Loucy (cell line): ENCODE results near the gene PGD.
A peak's percentile ranks its signal among the peaks of the same experiment; 100 is the strongest.

Source experiments
- H2AFZ ChIP-seq: fragments of 200-600 bp; sonication (generic); 2 replicates; pipeline ENCODE4 v1.6.0; 2016; ENCODE audit warnings: antibody characterized with exemption, mild to moderate bottlenecking, low read length, moderate library complexity
- H3F3A ChIP-seq: fragments of 200-600 bp; 2 replicates; pipeline ENCODE4 v1.6.0; 2016; ENCODE audit warnings: antibody characterized with exemption, low read depth, mild to moderate bottlenecking
- H3K27me3 ChIP-seq: fragments of 200-600 bp; sonication (generic); 2 replicates; pipeline ENCODE4 v1.6.1; 2014; ENCODE audit warnings: low read length, mild to moderate bottlenecking; ENCODE audit not compliant: insufficient read depth, poor library complexity, severe bottlenecking
- H3K36me3 ChIP-seq: fragments of 200-600 bp; sonication (generic); 2 replicates; pipeline ENCODE4 v1.6.1; 2016; ENCODE audit warnings: low read length; ENCODE audit not compliant: insufficient read depth
- H3K4me1 ChIP-seq: fragments of 200-600 bp; sonication (generic); 2 replicates; pipeline ENCODE4 v1.5.1; 2014; ENCODE audit warnings: low read length, mild to moderate bottlenecking; ENCODE audit not compliant: insufficient read depth, poor library complexity, severe bottlenecking
- H3K4me2 ChIP-seq: fragments of 200-600 bp; sonication (generic); 2 replicates; pipeline ENCODE4 v1.6.0; 2014; ENCODE audit warnings: antibody characterized with exemption, low read length, low read depth, mild to moderate bottlenecking; ENCODE audit not compliant: poor library complexity, severe bottlenecking
- H3K4me3 ChIP-seq: fragments of 200-600 bp; sonication (generic); 2 replicates; pipeline ENCODE4 v1.5.1; 2014; ENCODE audit warnings: low read length, mild to moderate bottlenecking, mixed read lengths; ENCODE audit not compliant: poor library complexity, severe bottlenecking
- H3K79me2 ChIP-seq: fragments of 200-600 bp; sonication (generic); 2 replicates; pipeline ENCODE4 v1.6.1; 2014; ENCODE audit warnings: low read length; ENCODE audit not compliant: insufficient read depth
- H3K9ac ChIP-seq: fragments of 200-600 bp; sonication (generic); 2 replicates; pipeline ENCODE4 v1.6.0; 2014; ENCODE audit warnings: mild to moderate bottlenecking, low read depth, low read length, moderate library complexity; ENCODE audit not compliant: poor library complexity, severe bottlenecking
- H3K9me2 ChIP-seq: fragments of 200-600 bp; sonication (generic); replicated peaks from 2 replicates; pipeline ENCODE4 v1.6.1; 2016; ENCODE audit warnings: low read depth, low read length, mixed read lengths
- H3K9me3 ChIP-seq: fragments of 200-600 bp; sonication (generic); 2 replicates; pipeline ENCODE4 v1.6.1; 2014; ENCODE audit warnings: mild to moderate bottlenecking, antibody characterized with exemption, low read length, low read depth; ENCODE audit not compliant: insufficient read depth
- H4K20me1 ChIP-seq: fragments of 200-600 bp; sonication (generic); 2 replicates; pipeline ENCODE4 v1.6.0; 2014; ENCODE audit warnings: antibody characterized with exemption, low read length, mild to moderate bottlenecking; ENCODE audit not compliant: insufficient read depth, poor library complexity, severe bottlenecking
- CTCF ChIP-seq: fragments of 200-600 bp; sonication (generic); conservative IDR thresholded peaks from 2 replicates; pipeline ENCODE4 v1.5.1; 2014; ENCODE audit warnings: mild to moderate bottlenecking, antibody characterized with exemption, low read length
- EZH2phosphoT487 ChIP-seq: fragments of 200-600 bp; IDR thresholded peaks from 2 replicates; pipeline ENCODE4 v1.6.1; 2018; ENCODE audit warnings: antibody characterized with exemption, mild to moderate bottlenecking, moderate library complexity, borderline replicate concordance

The PGD gene

DNA sequence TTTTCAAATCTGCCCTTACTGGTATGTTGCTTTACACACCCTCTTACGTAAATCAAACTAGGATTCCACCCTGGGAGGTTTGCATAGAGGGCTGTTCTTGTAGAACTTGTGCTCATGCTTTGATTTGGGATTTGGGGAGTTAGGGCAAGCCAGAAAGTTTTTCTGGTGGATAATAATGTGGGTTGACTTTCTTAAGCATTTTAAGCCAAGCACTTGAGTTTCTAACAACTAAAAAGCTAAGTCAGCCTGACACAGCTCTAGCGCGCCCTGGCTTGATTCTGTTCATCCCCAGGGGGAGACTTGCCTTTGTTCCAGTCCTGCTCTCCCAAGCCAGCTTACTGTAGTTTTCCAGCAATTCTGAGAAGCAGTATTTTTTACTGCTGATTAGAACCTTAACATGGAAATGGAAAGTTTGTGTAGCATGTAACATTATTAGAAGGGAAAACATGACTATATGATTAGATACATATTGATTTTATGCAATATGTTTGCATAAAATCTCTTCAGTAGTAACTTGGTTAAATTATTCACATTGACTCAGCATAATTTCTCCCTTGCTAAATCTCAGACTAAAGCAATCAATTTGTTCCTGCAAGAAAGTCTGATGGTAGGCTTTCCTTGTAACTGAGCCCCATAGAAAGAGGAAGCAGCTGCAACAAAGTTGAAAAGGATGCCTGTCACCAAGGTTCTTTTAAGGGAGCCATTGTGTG, 11.0 kb upstream of the PGD start:
- H3K9ac ChIP-seq: no peak overlapping the region
- peak overlapping the region; percentile 5 for H3K4me3 ChIP-seq
- H3K4me1 ChIP-seq: peaks cover 14% of the 10 kb centered on the region

GRCh38 chr1:10388387-10388715, 10.5 kb upstream of the PGD start:
- Histone ChIP-seq H3K9me3 (no peaks in the 10 kb centered on the region), H4K20me1 (no peaks in the 10 kb centered on the region), H3K9ac (no peak overlapping the region), H3K79me2 (no peaks in the 10 kb centered on the region), H2AFZ (0 out of 2 replicates have a peak overlapping the region, but pooled peaks have one; percentile 44), H3K36me3 (no peaks in the 10 kb centered on the region), H3K4me3 (peak overlapping the region; percentile 5), H3K9me2 (no peaks in the 10 kb centered on the region), H3K4me1 (peaks cover 14% of the 10 kb centered on the region), H3K4me2 (peak overlapping the region; percentile 45), H3F3A (no peaks in the 10 kb centered on the region), H3K27me3 (no peaks in the 10 kb centered on the region)
- no peak for TF ChIP-seq EZH2phosphoT487
- TF ChIP-seq CTCF: no peak

More for the DNA sequence above, 11.0 kb upstream of the PGD start:
- Histone ChIP-seq H3F3A (no peaks in the 10 kb centered on the region), H3K79me2 (no peaks in the 10 kb centered on the region), H4K20me1 (no peaks in the 10 kb centered on the region), H3K9me2 (no peaks in the 10 kb centered on the region), H3K9me3 (no peaks in the 10 kb centered on the region), H3K36me3 (no peaks in the 10 kb centered on the region), H3K4me2 (peak overlapping the region; percentile 45), H2AFZ (0 out of 2 replicates have a peak overlapping the region, but pooled peaks have one; percentile 44), H3K27me3 (no peaks in the 10 kb centered on the region)
- no peak for TF ChIP-seq EZH2phosphoT487
- no peak for TF ChIP-seq CTCF

- Histone ChIP-seq H3K4me1 (peaks cover 14% of the 10 kb centered on the region), H3F3A (no peaks in the 10 kb centered on the region), H3K9me2 (no peaks in the 10 kb centered on the region), H4K20me1 (no peaks in the 10 kb centered on the region), H3K79me2 (no peaks in the 10 kb centered on the region), H3K9ac (no peak overlapping the region), H3K9me3 (no peaks in the 10 kb centered on the region), H2AFZ (no peak overlapping the region), H3K4me3 (no peak overlapping the region), H3K4me2 (no peak overlapping the region), H3K36me3 (no peaks in the 10 kb centered on the region), H3K27me3 (no peaks in the 10 kb centered on the region)
- TF ChIP-seq CTCF (no peak), EZH2phosphoT487 (no peak)
These were observed 9.4 kb upstream of the PGD start for GRCh38 chr1:10389271-10389973.
